NCI-H748 treated with DMSO at 0.1 percent for 48 hours (cell line): ENCODE data around the gene ANKRD52.
"Not testable (repeated sequence)": the region's sequence is repeated elsewhere in the genome, so short reads cannot be mapped to it uniquely, and the experiment has no call there.

ENCODE experiments used
- DNase-seq: peaks from one replicate; lab custom pipeline; 2025; lab: John Stamatoyannopoulos, UW

Gene ANKRD52

GRCh38 chr12:56208006-56208405, 50.2 kb downstream of the ANKRD52 start:
- DNase-seq, result no peak

DNA sequence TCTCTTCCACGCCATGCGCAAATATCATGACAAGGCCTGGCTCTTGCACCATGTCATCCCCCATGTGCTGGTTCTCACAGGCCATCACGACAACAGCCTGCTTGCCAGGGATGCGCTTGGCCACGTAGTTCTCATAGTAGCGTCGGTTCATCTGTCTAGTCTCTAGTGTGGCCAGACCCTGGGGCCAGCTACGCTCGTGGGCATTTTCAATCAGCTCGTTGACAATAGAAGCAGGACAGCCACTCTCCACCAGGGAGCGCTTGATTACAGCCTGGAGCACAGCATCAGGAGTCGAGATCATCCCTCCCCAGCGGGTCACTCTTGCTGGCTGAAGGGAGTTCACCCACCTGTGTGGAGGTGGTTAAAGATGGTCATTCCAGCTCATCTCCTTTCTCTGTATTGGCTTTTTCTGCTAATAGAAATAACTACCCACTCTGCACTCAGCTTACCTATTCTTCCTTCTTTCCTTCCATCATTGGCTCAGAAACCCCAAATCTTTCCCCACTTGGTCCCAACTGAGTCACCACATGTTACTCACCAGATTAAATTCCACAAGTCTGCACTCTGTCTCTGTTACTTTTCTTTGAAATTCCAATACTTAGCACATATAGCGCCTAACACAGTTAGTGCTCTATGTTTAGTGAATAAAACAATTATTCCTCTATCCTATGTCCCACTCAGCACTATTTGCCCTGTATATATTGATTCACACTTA, 51.6 kb downstream of the ANKRD52 start:
- DNase-seq, result peak; percentile 11

GRCh38 chr12:56205445-56205844, 52.7 kb downstream of the ANKRD52 start:
- no peak for DNase-seq

GRCh38 chr12:56204275-56204674, 53.9 kb downstream of the ANKRD52 start:
- no peak for DNase-seq

- no peak for DNase-seq
Measured at GRCh38 chr12:56202838-56203237, 55.3 kb downstream of the ANKRD52 start.

- DNase-seq, result no peak
Measured at GRCh38 chr12:56202366-56202765, 55.8 kb downstream of the ANKRD52 start.

GRCh38 chr12:56198836-56199235, 59.3 kb downstream of the ANKRD52 start:
- DNase-seq, result no peak

GRCh38 chr12:56197921-56198635, 60.1 kb downstream of the ANKRD52 start:
- no peak for DNase-seq

- DNase-seq, result not testable (repeated sequence)
Measured at GRCh38 chr12:56196818-56197550, 61.2 kb downstream of the ANKRD52 start.

DNA sequence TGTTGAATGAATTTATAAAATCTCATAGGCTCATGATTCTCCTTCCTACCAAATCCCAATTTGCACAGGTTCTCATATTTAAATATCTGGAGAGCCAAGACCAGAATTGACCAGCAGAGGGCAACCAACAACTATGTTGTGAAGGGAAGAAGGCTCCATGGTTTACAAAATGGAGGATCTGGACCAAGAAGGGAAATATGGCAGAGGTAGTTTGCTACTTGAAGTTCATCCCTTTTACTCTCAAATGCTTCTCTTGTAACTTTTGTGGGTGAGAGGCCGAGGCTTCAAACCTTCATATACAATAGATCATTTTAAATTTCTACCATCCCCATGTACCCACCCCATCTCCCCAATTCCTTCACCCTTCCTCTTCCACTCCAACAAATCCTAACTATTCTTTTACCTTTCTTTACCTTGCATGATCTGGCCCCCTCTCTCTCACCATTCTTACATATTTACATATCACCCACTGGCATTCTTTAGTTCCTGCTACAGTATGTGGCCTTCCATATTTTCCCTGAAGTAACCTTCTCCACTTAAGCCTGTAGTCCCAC, 65.1 kb downstream of the ANKRD52 start:
- peak; percentile 69 for DNase-seq

GRCh38 chr12:56192582-56192981, 65.6 kb downstream of the ANKRD52 start:
- no peak for DNase-seq

DNA sequence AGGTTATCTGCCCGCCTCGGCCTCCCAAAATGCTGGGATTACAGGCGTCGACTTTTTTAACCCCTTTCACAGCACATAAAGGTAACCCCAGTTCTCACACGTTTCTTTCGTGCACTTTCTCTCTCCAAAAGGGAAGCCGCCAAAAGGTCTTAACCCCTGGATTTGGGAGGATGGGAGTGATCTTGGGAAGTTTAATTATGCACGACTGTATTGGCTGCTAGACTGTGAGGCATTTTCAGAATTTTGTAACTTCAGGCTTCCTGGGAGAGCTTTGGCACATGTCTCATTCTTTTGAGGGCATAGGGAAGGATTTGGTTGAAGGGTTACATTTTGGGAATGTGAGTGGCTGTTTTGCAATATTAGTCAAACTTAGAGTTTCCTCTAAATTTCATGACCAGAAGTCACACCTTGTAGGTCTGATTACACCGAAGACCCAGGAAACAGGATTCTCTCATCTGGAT, 67.5 kb downstream of the ANKRD52 start:
- DNase-seq, result no peak

- DNase-seq, result peak; percentile 73
Measured at GRCh38 chr12:56189918-56190694, 68.1 kb downstream of the ANKRD52 start.

- DNase-seq, result peak; percentile 77
Measured at GRCh38 chr12:56189099-56189917, 68.9 kb downstream of the ANKRD52 start, which contains the start of gene SMARCC2. Gene SMARCC2 (minus strand): TSS chr12:56189483. CDS start chr12:56189461, 22 bp downstream.

DNA sequence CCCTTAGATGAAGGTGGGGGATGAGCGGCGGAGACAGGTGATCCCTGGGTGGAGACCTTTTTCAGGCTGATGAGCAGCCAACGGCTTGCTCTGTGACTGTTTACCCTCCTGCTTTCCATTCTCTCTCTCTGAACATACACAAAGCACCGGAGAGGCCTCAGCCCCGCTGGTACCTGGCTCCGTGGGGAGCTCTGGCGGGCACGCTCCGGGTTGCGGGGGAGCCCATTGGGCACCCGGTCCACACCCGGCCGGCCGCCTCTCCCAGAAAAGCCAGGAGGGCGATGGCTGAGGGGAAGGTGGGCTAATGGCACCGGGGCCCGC, 69.4 kb downstream of the ANKRD52 start:
- no peak for DNase-seq

GRCh38 chr12:56188131-56188777, 69.9 kb downstream of the ANKRD52 start:
- DNase-seq, result no peak
